GM23338 (cell line): ENCODE measurements around the gene ROR1. TPM values are rescaled to one million over a fixed set of nuclear protein-coding genes. Genes with fewer than 3 reads are reported as not detected.
A peak's percentile ranks its signal among the peaks of the same experiment; 100 is the strongest.

Experiments used
- ATAC-seq: fragments of 200-7000 bp; cut with Tn5 transposase; 3 replicates; pipeline ENCODE4 v1.9.1; 2020
- DNase-seq: peaks from one replicate; pipeline ENCODE4 v3.0.0-alpha.2; 2015; ENCODE audit warnings: low spot score
- H2AFZ ChIP-seq: fragments of 200-600 bp; sonication (generic); 2 replicates; pipeline ENCODE4 v1.8.0; 2016; ENCODE audit warnings: antibody characterized with exemption, mild to moderate bottlenecking, moderate library complexity
- H3F3A ChIP-seq: fragments of 200-600 bp; sonication (generic); replicated peaks from 2 replicates; pipeline ENCODE4 v1.8.0; 2017; ENCODE audit warnings: antibody characterized with exemption, mixed run types, low read depth
- H3K27ac ChIP-seq: fragments of 200-600 bp; sonication (generic); 2 replicates; pipeline ENCODE4 v1.6.1; 2016; ENCODE audit warnings: low read depth
- H3K27me3 ChIP-seq: fragments of 200-600 bp; sonication (generic); 2 replicates; pipeline ENCODE4 v1.8.0; 2016; ENCODE audit warnings: mild to moderate bottlenecking, mixed run types, moderate library complexity; ENCODE audit not compliant: insufficient read depth
- H3K36me3 ChIP-seq: fragments of 200-600 bp; sonication (generic); 2 replicates; pipeline ENCODE4 v1.8.0; 2016; ENCODE audit warnings: mild to moderate bottlenecking; ENCODE audit not compliant: insufficient read depth
- H3K4me1 ChIP-seq: fragments of 200-600 bp; sonication (generic); 2 replicates; pipeline ENCODE4 v1.8.0; 2016; ENCODE audit warnings: mild to moderate bottlenecking, moderate library complexity; ENCODE audit not compliant: insufficient read depth
- H3K4me2 ChIP-seq: fragments of 200-600 bp; sonication (generic); 2 replicates; pipeline ENCODE4 v1.7.1; 2017; ENCODE audit warnings: mixed run types
- H3K4me3 ChIP-seq: fragments of 200-600 bp; sonication (generic); 2 replicates; pipeline ENCODE4 v1.6.1; 2016; ENCODE audit warnings: mixed run types
- H3K79me2 ChIP-seq: fragments of 200-600 bp; sonication (generic); replicated peaks from 2 replicates; pipeline ENCODE4 v1.8.0; 2017; ENCODE audit warnings: mild to moderate bottlenecking; ENCODE audit not compliant: insufficient read depth
- H3K9me2 ChIP-seq: fragments of 200-600 bp; sonication (generic); 2 replicates; pipeline ENCODE4 v1.8.0; 2017; ENCODE audit not compliant: insufficient read depth
- H4K20me1 ChIP-seq: fragments of 200-600 bp; sonication (generic); replicated peaks from 2 replicates; pipeline ENCODE4 v1.8.0; 2017; ENCODE audit warnings: mild to moderate bottlenecking; ENCODE audit not compliant: insufficient read depth
- H3K27ac Mint-ChIP-seq: 2 replicates; pipeline ENCODE4 v1.8.0; 2020; ENCODE audit warnings: inconsistent platforms, mild to moderate bottlenecking, moderate library complexity, mixed read lengths
- H3K27me3 Mint-ChIP-seq: 3 replicates; pipeline ENCODE4 v1.8.0; 2022; ENCODE audit warnings: low read depth, mild to moderate bottlenecking, moderate library complexity, mixed read lengths, inconsistent platforms; ENCODE audit not compliant: insufficient read depth, poor library complexity
- H3K36me3 Mint-ChIP-seq: 3 replicates; pipeline ENCODE4 v1.8.0; 2021; ENCODE audit warnings: low read depth, mild to moderate bottlenecking, inconsistent platforms, moderate library complexity, mixed read lengths
- H3K4me1 Mint-ChIP-seq: 3 replicates; pipeline ENCODE4 v1.8.0; 2020; ENCODE audit warnings: mild to moderate bottlenecking, inconsistent platforms, mixed read lengths
- H3K4me3 Mint-ChIP-seq: 3 replicates; pipeline ENCODE4 v1.8.0; 2021; ENCODE audit warnings: moderate library complexity, mild to moderate bottlenecking, inconsistent platforms, mixed read lengths
- H3K9me3 Mint-ChIP-seq: 3 replicates; pipeline ENCODE4 v1.8.0; 2020; ENCODE audit warnings: moderate library complexity, mild to moderate bottlenecking, inconsistent platforms, mixed read lengths
- CREB1 ChIP-seq: fragments of 250-450 bp; sonication (Bioruptor Pico); IDR thresholded peaks from 2 replicates; pipeline ENCODE4 v1.5.0; 2020; ENCODE audit warnings: low read depth, mild to moderate bottlenecking, moderate library complexity
- CTCF ChIP-seq, 2 experiments: fragments of 200-600 bp in 1 of 2; sonication (generic) in 1 of 2; conservative IDR thresholded peaks; 2 replicates each; pipeline versions ENCODE4 v1.5.1 to v1.6.1; 2016 to 2017; ENCODE audit warnings: antibody characterized with exemption in 2 of 2, low read depth in 2 of 2, mild to moderate bottlenecking in 2 of 2, moderate library complexity in 1 of 2
- ETS1 ChIP-seq: IDR thresholded peaks from 2 replicates; pipeline ENCODE4 v1.6.1; 2016; ENCODE audit warnings: antibody characterized with exemption
- EZH2 ChIP-seq: fragments of 200-600 bp; sonication (generic); IDR thresholded peaks from one replicate; pipeline ENCODE4 v1.8.0; 2017; ENCODE audit warnings: antibody characterized with exemption, mild to moderate bottlenecking, low read depth; ENCODE audit not compliant: unreplicated experiment
- EZH2phosphoT487 ChIP-seq: fragments of 200-600 bp; sonication (generic); IDR thresholded peaks from one replicate; pipeline ENCODE4 v1.8.1; 2018; ENCODE audit warnings: antibody characterized with exemption; ENCODE audit not compliant: unreplicated experiment
- JUNB ChIP-seq: IDR thresholded peaks from one replicate; pipeline ENCODE4 v1.6.1; 2016; ENCODE audit warnings: antibody characterized with exemption; ENCODE audit not compliant: unreplicated experiment
- NANOG ChIP-seq: IDR thresholded peaks from 2 replicates; pipeline ENCODE4 v1.6.1; 2016; ENCODE audit warnings: antibody characterized with exemption, borderline replicate concordance
- POLR2AphosphoS5 ChIP-seq: IDR thresholded peaks from 2 replicates; pipeline ENCODE4 v1.6.1; 2016; ENCODE audit warnings: antibody characterized with exemption, low read depth
- REST ChIP-seq: IDR thresholded peaks from one replicate; pipeline ENCODE4 v1.6.1; 2018; ENCODE audit warnings: antibody characterized with exemption; ENCODE audit not compliant: unreplicated experiment
- STAT1 ChIP-seq: IDR thresholded peaks from one replicate; pipeline ENCODE4 v1.6.1; 2016; ENCODE audit warnings: antibody characterized with exemption; ENCODE audit not compliant: unreplicated experiment
- ZNF114 ChIP-seq: fragments of 250-450 bp; sonication (Bioruptor Pico); IDR thresholded peaks from 2 replicates; pipeline ENCODE4 v1.5.0; 2020; ENCODE audit warnings: mild to moderate bottlenecking, moderate library complexity
- ZNF331 ChIP-seq: fragments of 250-450 bp; sonication (Bioruptor Pico); IDR thresholded peaks from 2 replicates; pipeline ENCODE4 v1.5.0; 2020; ENCODE audit warnings: low read depth, mild to moderate bottlenecking, moderate library complexity
- ZNF462 ChIP-seq: fragments of 250-450 bp; sonication (Bioruptor Pico); IDR thresholded peaks from 2 replicates; pipeline ENCODE4 v1.5.0; 2020; ENCODE audit warnings: mild to moderate bottlenecking, moderate library complexity
- polyA plus RNA-seq: library from polyadenylated mRNA; unstranded; fragments of >200 nt; fragmentation: Nextera tagmentation; extraction: Ambion mirVana; gene quantifications from 2 replicates; pipeline ENCODE4 v1.2.1, GENCODE V29; 2016
- total RNA-seq: library from RNA; depleted of rRNA; stranded (reverse); fragments of >200 nt; shearing (Covaris generic); gene quantifications from 2 replicates; pipeline ENCODE4 v1.2.3, GENCODE V29; 2014

ROR1 gene
- total and polyA plus RNA-seq, 2 experiments from 2014 or later, result 59.7 to 96.0 TPM

- Mint-ChIP-seq H3K4me3 (peak overlapping the region; percentile 8; the same call in 1 of the 3 replicates), H3K36me3 (peaks cover 48% of the 10 kb centered on the region), H3K9me3 (peaks cover 34% of the 10 kb centered on the region), H3K27me3 (peaks cover 2% of the 10 kb centered on the region), H3K4me1 (peaks cover 54% of the 10 kb centered on the region), H3K27ac (peak overlapping the region; percentile 62; the same call in 1 of the 2 replicates)
- peak overlapping the region; percentile 1; the same call in 1 of the 2 replicates for H3K4me2 ChIP-seq
- DNase-seq (no peak), ATAC-seq (no peak; the same call in 2 of the 3 replicates)
- peaks cover 100% of the 10 kb centered on the region for H3K79me2 ChIP-seq
- no peaks in the 10 kb centered on the region; the same call in none of the 2 replicates for H3K36me3 ChIP-seq
- peak overlapping the region; percentile 65 for H3K27ac ChIP-seq
- no peak overlapping the region for H3K4me3 ChIP-seq
- TF ChIP-seq ZNF462, result no peak
- no peak for TF ChIP-seq EZH2phosphoT487
- no peak for TF ChIP-seq JUNB
- no peak for TF ChIP-seq CTCF (conservative IDR thresholded peaks at IDR 0.05; ENCODE audit: low read depth in 2 of 2)
- no peak for TF ChIP-seq ZNF331 (CRISPR knock-in tag)
- no peak for TF ChIP-seq POLR2AphosphoS5
- no peak for TF ChIP-seq ETS1
- TF ChIP-seq CREB1 (CRISPR knock-in tag), result no peak
- TF ChIP-seq NANOG, result no peak
- TF ChIP-seq ZNF114 (CRISPR knock-in tag), result no peak
- TF ChIP-seq STAT1, result no peak
- TF ChIP-seq EZH2, result no peak
- no peak for TF ChIP-seq REST
- H2AFZ ChIP-seq, result no peak overlapping the region
- no peaks in the 10 kb centered on the region for H3K27me3 ChIP-seq
- peaks cover 5% of the 10 kb centered on the region; the same call in 1 of the 2 replicates for H3F3A ChIP-seq
- no peaks in the 10 kb centered on the region; the same call in 1 of the 2 replicates for H3K9me2 ChIP-seq
- H3K4me1 ChIP-seq, result peaks cover 56% of the 10 kb centered on the region
- peaks cover 72% of the 10 kb centered on the region for H4K20me1 ChIP-seq
Measured at GRCh38 chr1:63817152-63817667, 43.4 kb downstream of the ROR1 start.
